Vagina (tissue), 2 donors: ENCODE measurements around the gene BTLA.

ENCODE experiments used
- CTCF ChIP-seq, 3 experiments: fragments of 450-650 bp in 2 of 3; fragments of 200-600 bp in 1 of 3; sonication (generic) in 1 of 3; IDR thresholded peaks; one replicate each; pipeline ENCODE4 v1.5.1; 2017 to 2019; ENCODE audit warnings: antibody characterized with exemption in 3 of 3, mild to moderate bottlenecking in 2 of 3, moderate library complexity in 2 of 3
- POLR2A ChIP-seq, 2 donors: fragments of 450-650 bp; IDR thresholded peaks; one replicate each; pipeline ENCODE4 v1.6.1; 2017; ENCODE audit warnings: antibody characterized with exemption in 2 of 2, mild to moderate bottlenecking in 2 of 2, moderate library complexity in 2 of 2

DNA sequence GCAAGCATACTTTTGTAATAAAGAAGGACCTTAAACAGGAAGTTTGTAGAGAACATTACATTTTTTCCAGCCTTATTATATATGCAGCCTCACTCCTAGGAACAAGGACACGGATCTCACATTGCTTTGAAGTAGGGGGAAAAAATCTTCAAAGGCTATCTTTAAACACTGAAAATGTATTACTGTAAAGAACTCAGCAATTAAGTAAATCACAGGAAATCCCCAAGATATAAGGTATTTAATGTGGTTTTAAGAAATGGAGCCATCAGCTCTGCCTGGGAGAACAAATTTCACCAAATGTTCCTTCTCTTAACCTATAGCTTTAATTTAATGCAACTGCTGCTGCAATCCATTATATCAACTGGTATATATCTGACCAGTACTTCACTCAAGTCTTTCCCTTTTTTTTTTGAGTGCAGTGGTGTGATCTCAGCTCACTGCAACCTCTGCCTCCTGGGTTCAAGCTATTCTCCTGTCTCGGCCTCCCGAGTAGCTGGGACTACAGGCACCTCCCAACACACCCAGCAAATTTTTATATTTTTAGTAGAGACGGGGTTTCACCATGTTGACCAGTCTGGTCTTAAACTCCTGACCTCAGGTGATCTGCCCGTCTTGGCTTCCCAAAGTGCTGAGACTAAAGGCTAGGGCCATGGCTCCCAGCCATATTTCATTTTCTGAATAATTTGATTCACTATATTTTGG lies 2.8 kb downstream of the BTLA start:
- no peak for TF ChIP-seq POLR2A (IDR thresholded peaks at IDR 0.05)
- TF ChIP-seq CTCF (IDR thresholded peaks at IDR 0.05) = no peak
